ENCODE data around the gene COBL. TPM values are rescaled to one million over a fixed set of nuclear protein-coding genes. Genes with fewer than 3 reads are reported as not detected.

COBL gene
- total and polyA plus RNA-seq, 9 of the 15 experiments (the other 6 are each of a cell fraction or from before 2014, with no cell fraction given): 0.01 to 2.4 (median 0.09) TPM; not detected in 3

- H3K79me2 ChIP-seq (ENCODE audit: control insufficient read depth, insufficient read depth, low read length): no peaks in the 10 kb centered on the region
- no peaks in the 10 kb centered on the region for H3K4me1 ChIP-seq (replicated peaks in 1 of 2; ENCODE audit: control insufficient read depth in 2 of 2, insufficient read depth in 2 of 2, low read length in 2 of 2)
- H3K27me3 ChIP-seq (ENCODE audit: control insufficient read depth in 2 of 2, insufficient read depth in 2 of 2, low read length in 2 of 2): peaks cover 5 to 85% of the 10 kb centered on the region in 2 experiments; a peak in 4 of 5 replicates
- ChIA-PET CTCF (ENCODE audit: low intra/inter-chr PET ratio) (no interaction called here), POLR2A (interaction anchor here (0.6 kb wide), 1 partner anchor 589 kb away, joined by 3 read pairs; no protein-coding TSS in a partner anchor)
- no peak overlapping the region for H3K4me2 ChIP-seq (ENCODE audit: insufficient read depth, low read length)
- H3K36me3 ChIP-seq (ENCODE audit: control insufficient read depth, insufficient read depth, low read length): no peaks in the 10 kb centered on the region
- FAIRE-seq: no peak
- WGBS (ENCODE audit: insufficient coverage, low coverage, missing lambda C conversion rate): 1% methylated on average over 8 of the region's 10 CpGs
- H4K20me1 ChIP-seq (replicated peaks; ENCODE audit: control insufficient read depth, insufficient read depth, low read length): no peaks in the 10 kb centered on the region
- H2AFZ ChIP-seq (ENCODE audit: low read depth, low read length): no peak overlapping the region
- no peak for ATAC-seq
- no peak overlapping the region for H3K27ac ChIP-seq (ENCODE audit: extremely low read depth, low read depth, low read length)
- no peaks in the 10 kb centered on the region for H3K9me3 ChIP-seq (replicated peaks; ENCODE audit: control insufficient read depth, insufficient read depth, low read depth, low read length)
- BruUV-seq (replicated peaks): no TSS peak
- no peaks in the 10 kb centered on the region for H3K9me1 ChIP-seq (ENCODE audit: control insufficient read depth, insufficient read depth, low read length)
- DNase-seq (ENCODE audit: extremely low read depth in 1 of 4, low spot score in 3 of 4): no peak
- H3K4me3 ChIP-seq: no peak overlapping the region
- in situ Hi-C loops (cut with MboI) (no loop called here), intact Hi-C loops (cut with micrococcal nuclease) (no loop called here)
- no peak overlapping the region for H3K9ac ChIP-seq (ENCODE audit: insufficient read depth in 1 of 2, low read depth in 2 of 2, low read length in 2 of 2)
- TF ChIP-seq ZNF77 (CRISPR knock-in tag; IDR thresholded peaks at IDR 0.05) (no peak), HDAC1 (IDR thresholded peaks at IDR 0.05) (no peak), NFXL1 (CRISPR knock-in tag; IDR thresholded peaks at IDR 0.05) (no peak), ARHGAP35 (IDR thresholded peaks at IDR 0.05; ENCODE audit: partially characterized antibody) (no peak), E4F1 (CRISPR knock-in tag; IDR thresholded peaks at IDR 0.05; ENCODE audit: borderline replicate concordance) (no peak), ZBTB43 (CRISPR knock-in tag; IDR thresholded peaks at IDR 0.05) (no peak), LCOR (CRISPR knock-in tag; IDR thresholded peaks at IDR 0.05) (no peak), KLF13 (tag; IDR thresholded peaks at IDR 0.05; ENCODE audit: borderline replicate concordance, low read depth) (no peak), ASH1L (IDR thresholded peaks at IDR 0.05; ENCODE audit: borderline replicate concordance, low read depth, partially characterized antibody) (no peak), POLR3A (IDR thresholded peaks at IDR 0.05; ENCODE audit: borderline replicate concordance, extremely low read depth, insufficient read depth, insufficient read length) (no peak), EHMT2 (IDR thresholded peaks at IDR 0.05) (no peak), CHD4 (IDR thresholded peaks at IDR 0.05; ENCODE audit: insufficient read depth, insufficient replicate concordance, low read depth, low read length, poor library complexity, severe bottlenecking) (no peak), MCM5 (IDR thresholded peaks at IDR 0.05; ENCODE audit: low read depth) (no peak)
- TF ChIP-seq, protein P1, sequence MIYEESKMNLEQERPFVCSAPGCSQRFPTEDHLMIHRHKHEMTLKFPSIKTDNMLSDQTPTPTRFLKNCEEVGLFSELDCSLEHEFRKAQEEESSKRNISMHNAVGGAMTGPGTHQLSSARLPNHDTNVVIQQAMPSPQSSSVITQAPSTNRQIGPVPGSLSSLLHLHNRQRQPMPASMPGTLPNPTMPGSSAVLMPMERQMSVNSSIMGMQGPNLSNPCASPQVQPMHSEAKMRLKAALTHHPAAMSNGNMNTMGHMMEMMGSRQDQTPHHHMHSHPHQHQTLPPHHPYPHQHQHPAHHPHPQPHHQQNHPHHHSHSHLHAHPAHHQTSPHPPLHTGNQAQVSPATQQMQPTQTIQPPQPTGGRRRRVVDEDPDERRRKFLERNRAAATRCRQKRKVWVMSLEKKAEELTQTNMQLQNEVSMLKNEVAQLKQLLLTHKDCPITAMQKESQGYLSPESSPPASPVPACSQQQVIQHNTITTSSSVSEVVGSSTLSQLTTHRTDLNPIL (CRISPR knock-in tag; IDR thresholded peaks at IDR 0.05): no peak
- TF ChIP-seq, protein P2, sequence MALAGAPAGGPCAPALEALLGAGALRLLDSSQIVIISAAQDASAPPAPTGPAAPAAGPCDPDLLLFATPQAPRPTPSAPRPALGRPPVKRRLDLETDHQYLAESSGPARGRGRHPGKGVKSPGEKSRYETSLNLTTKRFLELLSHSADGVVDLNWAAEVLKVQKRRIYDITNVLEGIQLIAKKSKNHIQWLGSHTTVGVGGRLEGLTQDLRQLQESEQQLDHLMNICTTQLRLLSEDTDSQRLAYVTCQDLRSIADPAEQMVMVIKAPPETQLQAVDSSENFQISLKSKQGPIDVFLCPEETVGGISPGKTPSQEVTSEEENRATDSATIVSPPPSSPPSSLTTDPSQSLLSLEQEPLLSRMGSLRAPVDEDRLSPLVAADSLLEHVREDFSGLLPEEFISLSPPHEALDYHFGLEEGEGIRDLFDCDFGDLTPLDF (CRISPR knock-in tag; IDR thresholded peaks at IDR 0.05): no peak
These were observed 289.3 kb downstream of the COBL start for GRCh38 chr7:51027106-51027934.
